Activated T-cell treated with anti-CD3 and anti-CD28 coated beads, Interleukin-2, amount 50 U/mL, for 4 hours (primary cell): ENCODE data around the gene SPRYD3. TPM values are rescaled to one million over a fixed set of nuclear protein-coding genes. Genes with fewer than 3 reads are reported as not detected.
"Not testable (repeated sequence)": the region's sequence is repeated elsewhere in the genome, so short reads cannot be mapped to it uniquely, and the experiment has no call there.

Source experiments
- ATAC-seq, 2 donors: fragments of 200-7000 bp; cut with Tn5 transposase; one replicate each; pipeline ENCODE4 v1.10.0; 2021
- DNase-seq: peaks from one replicate; pipeline ENCODE4 v3.0.0-alpha.2; 2020
- H3K27me3 Mint-ChIP-seq: one replicate; pipeline ENCODE4 v1.8.0; 2021; ENCODE audit warnings: low read depth, mixed read lengths
- H3K36me3 Mint-ChIP-seq: one replicate; pipeline ENCODE4 v1.8.0; 2022; ENCODE audit warnings: mixed read lengths; ENCODE audit not compliant: insufficient read depth
- H3K4me1 Mint-ChIP-seq: one replicate; pipeline ENCODE4 v1.8.0; 2021; ENCODE audit warnings: low read depth, mixed read lengths
- H3K4me3 Mint-ChIP-seq: one replicate; pipeline ENCODE4 v1.8.0; 2021; ENCODE audit warnings: mild to moderate bottlenecking, moderate library complexity, mixed read lengths
- H3K9me3 Mint-ChIP-seq: one replicate; pipeline ENCODE4 v1.8.0; 2021; ENCODE audit warnings: mixed read lengths
- total RNA-seq, 3 donors: library from RNA; stranded (reverse); gene quantifications; one replicate each; pipeline ENCODE4 v1.2.1, GENCODE V29; 2021

The SPRYD3 gene, protein sequence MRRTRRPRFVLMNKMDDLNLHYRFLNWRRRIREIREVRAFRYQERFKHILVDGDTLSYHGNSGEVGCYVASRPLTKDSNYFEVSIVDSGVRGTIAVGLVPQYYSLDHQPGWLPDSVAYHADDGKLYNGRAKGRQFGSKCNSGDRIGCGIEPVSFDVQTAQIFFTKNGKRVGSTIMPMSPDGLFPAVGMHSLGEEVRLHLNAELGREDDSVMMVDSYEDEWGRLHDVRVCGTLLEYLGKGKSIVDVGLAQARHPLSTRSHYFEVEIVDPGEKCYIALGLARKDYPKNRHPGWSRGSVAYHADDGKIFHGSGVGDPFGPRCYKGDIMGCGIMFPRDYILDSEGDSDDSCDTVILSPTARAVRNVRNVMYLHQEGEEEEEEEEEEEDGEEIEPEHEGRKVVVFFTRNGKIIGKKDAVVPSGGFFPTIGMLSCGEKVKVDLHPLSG
- total RNA-seq: 10 to 100 TPM; 48.3 to 57.8 (median 50.7) TPM

DNA sequence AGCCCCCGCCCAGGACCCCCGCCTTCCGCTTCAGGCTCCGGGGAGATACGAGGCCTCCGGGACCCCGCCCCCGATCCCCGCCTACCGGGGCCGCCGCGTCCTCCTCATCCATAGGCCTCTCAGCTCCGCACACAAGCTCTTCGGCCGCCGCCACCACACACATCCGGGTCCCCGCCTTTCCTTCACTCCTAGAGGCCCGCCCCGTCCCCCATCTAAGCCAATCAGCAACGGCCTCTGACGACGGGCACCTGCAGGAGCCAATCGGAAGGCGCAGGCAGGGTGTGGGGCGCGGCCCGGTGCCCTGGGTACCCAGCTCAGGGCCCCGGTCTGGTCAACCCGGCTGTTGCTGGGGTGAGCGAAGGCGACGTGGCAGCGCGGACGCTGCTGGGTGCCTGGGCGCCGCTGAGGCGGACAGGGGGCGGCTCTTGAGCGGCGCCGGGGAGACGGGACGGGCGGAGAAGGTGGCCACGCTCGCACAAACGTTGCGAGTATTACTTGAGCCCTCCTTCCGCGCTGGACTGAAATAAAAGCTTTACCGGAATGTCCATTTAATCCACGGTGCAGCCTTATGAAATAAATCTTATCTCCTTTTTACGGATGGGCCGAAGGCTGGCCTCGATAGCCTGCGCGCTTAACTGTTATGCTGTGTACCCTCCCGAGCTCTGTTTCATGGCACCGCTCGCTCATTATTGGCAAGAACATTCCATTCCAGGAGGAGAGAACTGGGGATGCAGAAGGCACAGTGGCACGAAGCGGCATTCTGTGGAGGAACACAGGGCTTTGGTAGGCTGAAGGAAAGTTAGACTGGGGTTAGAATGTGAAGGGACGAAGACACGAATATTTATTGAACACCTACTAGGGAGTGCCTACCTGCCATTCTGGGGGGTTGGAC is at the start of gene SPRYD3:
TSS of gene SPRYD3 (minus strand) at position 165 of the 892 bp plus-strand sequence. CDS start at position 108, 57 bp downstream.
- ATAC-seq: peak; percentile 96 to 98
- peak within 1 kb of the TSS; percentile 89 for H3K4me3 Mint-ChIP-seq
- H3K9me3 Mint-ChIP-seq: no peaks in the 10 kb centered on the region
- peak; percentile 94 for DNase-seq
- no peaks in the 10 kb centered on the region for H3K27me3 Mint-ChIP-seq
- peaks cover 20% of the 10 kb centered on the region for H3K36me3 Mint-ChIP-seq
- H3K4me1 Mint-ChIP-seq: peaks cover 46% of the 10 kb centered on the region

DNA sequence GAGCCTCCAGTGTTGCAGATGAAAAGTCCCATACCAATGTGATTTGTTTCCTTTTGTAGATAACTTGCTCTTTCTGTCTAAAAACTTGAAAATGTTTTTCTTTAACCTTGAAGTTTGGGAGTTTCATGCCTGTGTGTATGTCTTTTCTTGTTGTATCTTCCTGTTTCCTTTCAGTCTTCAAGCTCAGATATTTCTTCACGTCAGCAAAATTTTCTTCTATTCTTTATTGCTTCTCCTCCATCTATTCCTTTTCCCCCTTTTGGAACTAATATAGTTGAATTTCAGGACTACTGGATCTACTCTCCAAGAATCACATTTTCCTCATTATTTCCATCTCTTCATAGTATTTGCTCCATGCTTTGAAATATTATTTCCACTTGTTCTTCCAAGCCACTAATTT is 48.0 kb upstream of the SPRYD3 start:
- no peaks in the 10 kb centered on the region for H3K4me1 Mint-ChIP-seq
- ATAC-seq (no peak), DNase-seq (no peak)
- H3K27me3 Mint-ChIP-seq: peaks cover 4% of the 10 kb centered on the region
- H3K4me3 Mint-ChIP-seq: no peak overlapping the region
- no peaks in the 10 kb centered on the region for H3K9me3 Mint-ChIP-seq
- H3K36me3 Mint-ChIP-seq: no peaks in the 10 kb centered on the region

DNA sequence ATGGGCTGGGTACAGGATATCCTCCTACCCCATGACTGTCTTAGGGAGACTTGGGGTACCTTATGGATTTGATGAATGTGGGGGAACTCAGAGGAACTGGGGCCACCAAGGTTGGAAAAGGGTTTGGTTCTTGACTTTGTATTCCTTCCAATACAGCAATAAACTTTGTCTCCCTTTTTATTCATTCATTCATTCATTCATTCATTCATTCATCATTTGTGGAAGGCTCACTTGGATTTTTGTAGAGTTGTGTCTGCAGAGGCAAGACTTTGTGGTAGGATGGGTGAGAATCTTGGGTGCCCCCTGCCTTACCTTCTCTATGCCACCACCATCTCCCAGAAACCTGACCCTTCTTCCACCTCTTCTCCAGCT is 45.1 kb upstream of the SPRYD3 start:
- Mint-ChIP-seq H3K27me3 (peaks cover 2% of the 10 kb centered on the region), H3K36me3 (no peaks in the 10 kb centered on the region), H3K4me3 (no peak overlapping the region), H3K4me1 (no peaks in the 10 kb centered on the region), H3K9me3 (no peaks in the 10 kb centered on the region)
- no peak for DNase-seq
- no peak for ATAC-seq

DNA sequence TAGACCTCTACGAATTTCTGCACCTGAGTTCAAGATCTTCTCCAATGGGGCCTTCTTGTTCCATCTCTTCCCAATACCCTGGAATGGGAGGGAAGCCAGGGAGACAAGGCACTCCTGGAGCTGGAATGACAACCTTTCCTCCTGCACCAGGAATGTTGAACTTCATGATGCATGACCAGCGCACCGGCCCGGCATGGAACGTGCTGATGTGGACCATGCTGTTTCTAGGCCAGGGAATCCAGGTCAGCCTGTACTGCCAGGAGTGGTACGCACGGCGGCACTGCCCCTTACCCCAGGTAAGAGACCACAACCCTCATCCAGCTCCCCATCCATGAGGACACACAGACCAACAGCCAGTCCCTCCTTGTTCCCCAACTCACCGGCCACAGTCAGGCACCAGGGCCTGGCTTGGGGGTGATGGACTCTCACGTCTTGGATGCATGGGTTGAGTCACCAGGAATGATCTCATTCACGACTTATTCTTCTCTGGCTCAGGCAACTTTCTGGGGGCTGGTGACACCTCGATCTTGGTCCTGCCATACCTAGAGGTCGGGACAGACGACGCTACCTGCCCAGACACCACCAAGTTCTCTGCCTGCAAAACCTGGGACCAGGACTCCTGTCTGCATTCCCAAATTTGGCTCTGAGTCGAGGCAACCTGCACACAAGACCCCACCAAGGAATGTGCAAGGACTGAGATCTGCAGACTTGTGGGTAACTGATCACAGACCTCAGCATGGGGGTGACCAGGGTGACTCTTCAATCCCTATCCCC is 44.6 kb upstream of the SPRYD3 start:
- H3K27me3 Mint-ChIP-seq: no peaks in the 10 kb centered on the region
- no peaks in the 10 kb centered on the region for H3K9me3 Mint-ChIP-seq
- no peaks in the 10 kb centered on the region for H3K4me1 Mint-ChIP-seq
- H3K36me3 Mint-ChIP-seq: no peaks in the 10 kb centered on the region
- ATAC-seq: no peak
- H3K4me3 Mint-ChIP-seq: no peak overlapping the region
- DNase-seq: no peak

DNA sequence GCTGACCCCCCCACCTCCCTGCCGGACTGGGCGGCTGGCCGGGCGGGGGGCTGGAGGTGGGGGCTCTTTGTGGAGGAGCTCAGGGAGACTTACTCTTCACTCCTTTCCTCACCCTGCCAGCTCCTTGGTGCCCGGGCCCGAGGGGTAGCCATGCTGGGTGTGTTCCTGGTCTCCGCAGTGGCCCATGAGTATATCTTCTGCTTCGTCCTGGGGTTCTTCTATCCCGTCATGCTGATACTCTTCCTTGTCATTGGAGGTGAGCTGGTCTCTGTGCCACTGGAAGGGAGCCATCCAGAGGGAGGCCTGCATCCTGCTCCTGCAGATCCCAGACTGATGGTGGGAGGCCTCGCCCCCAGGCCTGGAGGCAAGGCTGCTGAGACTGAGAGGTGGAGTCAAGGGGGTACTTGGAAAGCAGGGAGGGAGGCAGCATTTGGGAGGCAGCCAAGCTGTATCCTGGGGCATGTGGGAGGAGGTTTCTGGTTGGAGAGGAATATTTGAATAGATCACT is 43.8 kb upstream of the SPRYD3 start:
- no peaks in the 10 kb centered on the region for H3K4me1 Mint-ChIP-seq
- ATAC-seq (no peak), DNase-seq (no peak)
- no peak overlapping the region for H3K4me3 Mint-ChIP-seq
- H3K27me3 Mint-ChIP-seq: no peaks in the 10 kb centered on the region
- H3K9me3 Mint-ChIP-seq: no peaks in the 10 kb centered on the region
- H3K36me3 Mint-ChIP-seq: no peaks in the 10 kb centered on the region

DNA sequence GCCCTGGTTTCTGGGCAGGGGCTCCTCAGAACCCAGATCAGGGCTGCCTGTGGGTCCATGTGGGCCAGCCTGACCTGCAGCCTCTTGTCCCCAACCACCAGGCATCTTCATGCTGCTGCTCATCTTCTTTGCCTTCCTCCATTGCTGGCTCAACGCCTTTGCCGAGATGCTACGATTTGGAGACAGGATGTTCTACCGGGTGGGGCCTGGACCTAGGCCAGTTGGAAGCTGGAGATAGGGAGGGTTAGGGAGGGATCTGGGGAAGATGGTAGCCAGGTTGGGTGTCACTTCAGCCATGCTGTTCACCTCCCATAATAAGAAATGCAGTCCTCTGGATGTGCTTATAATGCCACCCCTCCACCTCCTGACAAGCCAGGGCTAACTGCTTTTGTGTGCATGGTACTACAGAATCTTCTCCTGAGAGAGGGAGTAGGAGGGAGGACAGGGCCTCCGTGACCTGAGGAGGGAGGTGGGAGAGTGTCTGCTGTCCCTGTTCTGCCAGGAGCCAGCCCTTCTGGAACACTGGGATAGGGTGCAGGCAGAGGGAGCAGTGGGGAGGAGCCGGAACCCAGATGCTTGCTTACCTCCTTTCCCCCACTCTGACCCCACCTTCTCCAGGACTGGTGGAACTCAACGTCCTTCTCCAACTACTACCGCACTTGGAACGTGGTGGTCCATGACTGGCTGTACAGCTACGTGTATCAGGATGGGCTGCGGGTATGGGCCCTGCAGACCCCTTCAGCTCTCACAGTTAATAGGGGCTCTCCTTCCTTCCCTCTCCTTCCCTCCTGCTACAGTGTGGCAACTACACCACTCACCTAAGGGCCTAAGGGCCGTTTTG is 41.7 kb upstream of the SPRYD3 start:
- ATAC-seq: no peak
- H3K36me3 Mint-ChIP-seq: no peaks in the 10 kb centered on the region
- H3K4me1 Mint-ChIP-seq: no peaks in the 10 kb centered on the region
- no peaks in the 10 kb centered on the region for H3K9me3 Mint-ChIP-seq
- H3K4me3 Mint-ChIP-seq: no peak overlapping the region
- DNase-seq: no peak
- no peaks in the 10 kb centered on the region for H3K27me3 Mint-ChIP-seq

DNA sequence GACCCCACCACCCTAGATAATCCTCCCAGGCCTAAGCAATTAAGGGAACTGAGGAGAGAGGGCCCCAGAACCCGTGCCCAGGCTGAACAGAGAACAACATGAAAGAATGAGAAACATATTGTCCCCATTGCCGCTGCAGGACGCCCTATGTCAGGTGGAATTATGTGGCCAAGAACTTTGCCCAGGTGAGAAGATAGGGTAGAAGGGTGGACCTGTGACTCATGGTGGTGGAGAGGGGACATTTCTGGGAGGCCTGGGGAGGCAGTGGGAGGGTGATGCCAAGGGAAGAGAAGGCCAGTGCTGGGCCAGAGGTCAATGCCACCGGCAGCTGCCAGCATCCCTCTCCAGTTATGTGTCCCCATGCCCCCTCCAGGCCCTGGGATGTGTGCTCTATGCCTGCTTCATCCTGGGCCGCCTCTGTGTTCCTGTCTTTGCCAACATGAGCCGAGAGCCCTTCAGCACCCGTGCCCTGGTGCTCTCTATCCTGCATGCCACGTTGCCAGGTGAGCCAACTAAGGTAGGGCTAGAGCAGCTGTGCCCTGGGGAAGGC is 39.6 kb upstream of the SPRYD3 start:
- ATAC-seq (no peak), DNase-seq (no peak)
- Mint-ChIP-seq H3K4me3 (no peak overlapping the region), H3K36me3 (no peaks in the 10 kb centered on the region), H3K27me3 (no peaks in the 10 kb centered on the region), H3K4me1 (no peaks in the 10 kb centered on the region), H3K9me3 (no peaks in the 10 kb centered on the region)

DNA sequence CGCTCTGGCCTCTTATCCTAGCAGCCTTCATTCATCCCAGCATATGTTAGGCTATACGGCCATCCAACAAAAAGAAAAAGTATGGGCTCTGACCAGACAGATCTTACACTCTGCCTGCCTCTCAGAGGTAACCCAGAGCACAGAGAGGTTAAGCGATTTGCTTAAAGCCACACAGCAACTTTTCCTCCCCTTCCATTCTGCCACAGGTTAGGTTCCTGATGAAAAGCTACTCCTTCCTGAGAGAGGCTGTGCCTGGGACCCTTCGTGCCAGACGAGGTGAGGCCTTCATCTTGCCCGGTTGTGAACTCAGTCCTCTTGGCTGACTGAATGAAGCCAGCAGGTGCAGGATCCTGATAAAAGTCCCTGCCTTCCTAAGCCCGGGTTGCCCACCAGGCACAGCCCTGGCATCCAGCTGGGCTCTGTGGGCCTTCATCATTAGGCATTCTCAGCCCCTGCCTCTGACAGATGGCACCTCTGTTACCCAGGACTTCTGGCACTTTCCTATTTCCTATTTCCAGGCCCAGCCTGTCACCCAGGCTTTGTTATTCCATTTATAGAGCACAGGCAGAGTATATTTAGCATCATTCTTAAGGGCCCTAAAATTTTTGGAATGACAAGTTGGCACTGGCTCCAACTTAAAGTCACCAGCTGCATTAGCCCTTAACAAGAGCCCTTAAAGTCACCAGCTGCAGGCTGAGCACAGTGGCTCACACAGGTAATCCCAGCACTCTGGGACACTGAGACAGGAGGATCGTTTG is 36.9 kb upstream of the SPRYD3 start:
- H3K9me3 Mint-ChIP-seq: no peaks in the 10 kb centered on the region
- ATAC-seq (no peak), DNase-seq (no peak)
- H3K36me3 Mint-ChIP-seq: no peaks in the 10 kb centered on the region
- no peak overlapping the region for H3K4me3 Mint-ChIP-seq
- no peaks in the 10 kb centered on the region for H3K4me1 Mint-ChIP-seq
- H3K27me3 Mint-ChIP-seq: no peaks in the 10 kb centered on the region

DNA sequence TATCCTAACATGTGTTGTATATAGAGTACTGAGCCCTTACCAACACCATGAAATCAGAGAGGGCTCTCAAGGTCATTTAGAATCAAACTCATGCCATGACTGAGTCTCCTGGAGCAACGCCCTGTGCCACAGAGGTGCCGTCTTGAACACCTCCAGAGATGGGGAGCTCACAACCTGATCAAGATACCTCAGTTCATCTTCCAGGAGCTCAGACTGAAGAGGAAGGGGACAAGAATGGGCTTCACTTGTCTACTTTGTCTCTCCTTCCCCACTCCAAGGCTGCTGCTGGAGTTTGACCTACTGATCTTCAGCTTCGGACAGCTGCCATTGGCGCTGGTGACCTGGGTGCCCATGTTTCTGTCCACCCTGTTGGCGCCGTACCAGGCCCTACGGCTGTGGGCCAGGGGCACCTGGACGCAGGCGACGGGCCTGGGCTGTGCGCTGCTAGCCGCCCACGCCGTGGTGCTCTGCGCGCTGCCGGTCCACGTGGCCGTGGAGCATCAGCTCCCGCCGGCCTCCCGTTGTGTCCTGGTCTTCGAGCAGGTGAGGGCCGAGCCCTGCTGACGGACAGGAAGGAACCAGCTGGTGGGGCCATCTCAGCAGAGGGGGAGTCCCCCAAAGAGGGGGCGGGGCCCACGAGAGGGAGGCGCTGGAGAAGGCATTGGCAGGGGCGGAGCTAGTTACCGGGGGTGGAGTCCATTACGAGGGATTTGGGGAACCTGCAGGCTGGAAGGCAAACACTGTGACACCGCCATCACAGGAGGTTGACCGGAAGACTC is 36.1 kb upstream of the SPRYD3 start:
- Mint-ChIP-seq H3K4me3 (no peak overlapping the region), H3K4me1 (no peaks in the 10 kb centered on the region), H3K36me3 (no peaks in the 10 kb centered on the region), H3K9me3 (no peaks in the 10 kb centered on the region), H3K27me3 (no peaks in the 10 kb centered on the region)
- DNase-seq: no peak
- ATAC-seq: no peak

DNA sequence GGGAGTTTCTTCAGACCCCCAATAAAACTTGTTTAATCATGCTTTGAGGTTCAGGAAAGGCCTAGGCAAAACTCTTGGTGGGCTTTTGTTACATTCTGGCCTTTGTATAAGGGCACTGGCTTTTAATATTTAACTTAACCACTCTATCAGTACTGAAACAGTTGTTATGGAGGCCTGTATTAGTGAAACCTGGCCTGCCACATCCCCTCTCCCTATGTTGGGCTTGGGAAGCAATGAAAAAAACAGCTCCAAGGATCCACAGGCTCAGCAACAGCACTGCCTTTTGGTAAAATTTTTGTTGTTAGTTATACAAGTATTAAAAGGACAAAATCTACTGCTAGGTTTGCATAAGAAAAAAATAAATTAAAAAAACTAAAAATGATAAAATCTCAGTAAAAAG is 34.8 kb upstream of the SPRYD3 start:
- DNase-seq (no peak), ATAC-seq (no peak)
- H3K36me3 Mint-ChIP-seq: no peaks in the 10 kb centered on the region
- H3K4me1 Mint-ChIP-seq: no peaks in the 10 kb centered on the region
- no peaks in the 10 kb centered on the region for H3K27me3 Mint-ChIP-seq
- no peak overlapping the region for H3K4me3 Mint-ChIP-seq
- no peaks in the 10 kb centered on the region for H3K9me3 Mint-ChIP-seq

DNA sequence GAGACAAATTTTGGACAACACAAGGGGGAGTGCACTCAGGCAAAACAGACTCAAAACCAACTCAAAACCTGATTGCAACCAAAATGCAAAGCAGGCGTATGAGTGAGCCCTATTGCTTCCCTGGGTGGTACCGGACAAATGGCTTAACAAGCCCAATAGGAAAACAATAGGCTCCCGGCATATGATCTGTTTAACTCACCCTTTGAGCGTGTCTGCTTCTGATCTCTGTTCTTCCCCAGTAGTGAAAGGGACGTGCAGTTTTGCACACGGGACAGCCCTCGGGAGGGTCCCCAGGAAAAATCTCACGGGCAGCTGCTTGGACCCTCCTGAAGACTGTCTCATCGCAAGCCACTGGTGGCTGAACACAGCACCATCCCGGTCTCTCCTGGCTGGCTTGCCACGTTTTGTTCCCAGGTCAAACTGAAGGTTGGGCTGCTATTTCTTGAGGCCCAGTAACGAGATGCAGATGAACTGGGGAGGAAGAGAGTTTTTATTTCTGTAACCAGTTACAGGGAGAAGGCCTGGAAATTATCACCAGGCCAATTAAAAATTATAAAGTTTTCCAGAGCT is 34.0 kb upstream of the SPRYD3 start:
- Mint-ChIP-seq H3K27me3 (no peaks in the 10 kb centered on the region), H3K4me3 (no peak overlapping the region), H3K36me3 (no peaks in the 10 kb centered on the region), H3K4me1 (no peaks in the 10 kb centered on the region), H3K9me3 (no peaks in the 10 kb centered on the region)
- ATAC-seq (no peak), DNase-seq (no peak)

DNA sequence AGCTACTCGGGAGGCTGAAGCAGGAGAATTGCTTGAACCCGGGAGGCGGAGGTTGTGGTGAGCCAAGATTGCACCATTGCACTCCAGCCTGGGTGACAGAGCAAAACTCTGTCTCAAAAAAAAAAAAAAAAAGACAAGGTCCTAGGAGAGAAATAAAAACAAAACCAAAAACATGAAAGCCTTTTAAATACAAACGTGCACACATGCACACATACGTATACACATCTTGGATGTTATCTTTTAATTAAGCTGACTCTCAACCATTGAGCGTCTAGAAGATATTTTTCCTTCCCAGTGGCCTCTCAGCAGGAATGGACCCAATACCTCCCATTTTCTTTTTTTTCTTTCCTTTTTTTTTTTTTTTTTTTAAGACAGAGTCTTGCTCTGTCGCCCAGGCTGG is 33.2 kb upstream of the SPRYD3 start:
- H3K36me3 Mint-ChIP-seq, H3K4me3 Mint-ChIP-seq, H3K9me3 Mint-ChIP-seq, DNase-seq, ATAC-seq, H3K4me1 Mint-ChIP-seq, H3K27me3 Mint-ChIP-seq: not testable (repeated sequence)
